GM23338 (cell line): ENCODE data around the gene ZNF740. TPM values are rescaled to one million over a fixed set of nuclear protein-coding genes. Genes with fewer than 3 reads are reported as not detected.

Experiments used
- ATAC-seq: fragments of 200-7000 bp; cut with Tn5 transposase; 3 replicates; pipeline ENCODE4 v1.9.1; 2020
- DNase-seq: peaks from one replicate; pipeline ENCODE4 v3.0.0-alpha.2; 2015; ENCODE audit warnings: low spot score
- H2AFZ ChIP-seq: fragments of 200-600 bp; sonication (generic); 2 replicates; pipeline ENCODE4 v1.8.0; 2016; ENCODE audit warnings: antibody characterized with exemption, mild to moderate bottlenecking, moderate library complexity
- H3F3A ChIP-seq: fragments of 200-600 bp; sonication (generic); replicated peaks from 2 replicates; pipeline ENCODE4 v1.8.0; 2017; ENCODE audit warnings: antibody characterized with exemption, mixed run types, low read depth
- H3K27ac ChIP-seq: fragments of 200-600 bp; sonication (generic); 2 replicates; pipeline ENCODE4 v1.6.1; 2016; ENCODE audit warnings: low read depth
- H3K27me3 ChIP-seq: fragments of 200-600 bp; sonication (generic); 2 replicates; pipeline ENCODE4 v1.8.0; 2016; ENCODE audit warnings: mild to moderate bottlenecking, mixed run types, moderate library complexity; ENCODE audit not compliant: insufficient read depth
- H3K36me3 ChIP-seq: fragments of 200-600 bp; sonication (generic); 2 replicates; pipeline ENCODE4 v1.8.0; 2016; ENCODE audit warnings: mild to moderate bottlenecking; ENCODE audit not compliant: insufficient read depth
- H3K4me1 ChIP-seq: fragments of 200-600 bp; sonication (generic); 2 replicates; pipeline ENCODE4 v1.8.0; 2016; ENCODE audit warnings: mild to moderate bottlenecking, moderate library complexity; ENCODE audit not compliant: insufficient read depth
- H3K4me2 ChIP-seq: fragments of 200-600 bp; sonication (generic); 2 replicates; pipeline ENCODE4 v1.7.1; 2017; ENCODE audit warnings: mixed run types
- H3K4me3 ChIP-seq: fragments of 200-600 bp; sonication (generic); 2 replicates; pipeline ENCODE4 v1.6.1; 2016; ENCODE audit warnings: mixed run types
- H3K79me2 ChIP-seq: fragments of 200-600 bp; sonication (generic); replicated peaks from 2 replicates; pipeline ENCODE4 v1.8.0; 2017; ENCODE audit warnings: mild to moderate bottlenecking; ENCODE audit not compliant: insufficient read depth
- H3K9me2 ChIP-seq: fragments of 200-600 bp; sonication (generic); 2 replicates; pipeline ENCODE4 v1.8.0; 2017; ENCODE audit not compliant: insufficient read depth
- H4K20me1 ChIP-seq: fragments of 200-600 bp; sonication (generic); replicated peaks from 2 replicates; pipeline ENCODE4 v1.8.0; 2017; ENCODE audit warnings: mild to moderate bottlenecking; ENCODE audit not compliant: insufficient read depth
- H3K27ac Mint-ChIP-seq: 2 replicates; pipeline ENCODE4 v1.8.0; 2020; ENCODE audit warnings: inconsistent platforms, mild to moderate bottlenecking, moderate library complexity, mixed read lengths
- H3K27me3 Mint-ChIP-seq: 3 replicates; pipeline ENCODE4 v1.8.0; 2022; ENCODE audit warnings: low read depth, mild to moderate bottlenecking, moderate library complexity, mixed read lengths, inconsistent platforms; ENCODE audit not compliant: insufficient read depth, poor library complexity
- H3K36me3 Mint-ChIP-seq: 3 replicates; pipeline ENCODE4 v1.8.0; 2021; ENCODE audit warnings: low read depth, mild to moderate bottlenecking, inconsistent platforms, moderate library complexity, mixed read lengths
- H3K4me1 Mint-ChIP-seq: 3 replicates; pipeline ENCODE4 v1.8.0; 2020; ENCODE audit warnings: mild to moderate bottlenecking, inconsistent platforms, mixed read lengths
- H3K4me3 Mint-ChIP-seq: 3 replicates; pipeline ENCODE4 v1.8.0; 2021; ENCODE audit warnings: moderate library complexity, mild to moderate bottlenecking, inconsistent platforms, mixed read lengths
- H3K9me3 Mint-ChIP-seq: 3 replicates; pipeline ENCODE4 v1.8.0; 2020; ENCODE audit warnings: moderate library complexity, mild to moderate bottlenecking, inconsistent platforms, mixed read lengths
- CREB1 ChIP-seq: fragments of 250-450 bp; sonication (Bioruptor Pico); IDR thresholded peaks from 2 replicates; pipeline ENCODE4 v1.5.0; 2020; ENCODE audit warnings: low read depth, mild to moderate bottlenecking, moderate library complexity
- EZH2 ChIP-seq: fragments of 200-600 bp; sonication (generic); IDR thresholded peaks from one replicate; pipeline ENCODE4 v1.8.0; 2017; ENCODE audit warnings: antibody characterized with exemption, mild to moderate bottlenecking, low read depth; ENCODE audit not compliant: unreplicated experiment
- EZH2phosphoT487 ChIP-seq: fragments of 200-600 bp; sonication (generic); IDR thresholded peaks from one replicate; pipeline ENCODE4 v1.8.1; 2018; ENCODE audit warnings: antibody characterized with exemption; ENCODE audit not compliant: unreplicated experiment
- JUNB ChIP-seq: IDR thresholded peaks from one replicate; pipeline ENCODE4 v1.6.1; 2016; ENCODE audit warnings: antibody characterized with exemption; ENCODE audit not compliant: unreplicated experiment
- NANOG ChIP-seq: IDR thresholded peaks from 2 replicates; pipeline ENCODE4 v1.6.1; 2016; ENCODE audit warnings: antibody characterized with exemption, borderline replicate concordance
- STAT1 ChIP-seq: IDR thresholded peaks from one replicate; pipeline ENCODE4 v1.6.1; 2016; ENCODE audit warnings: antibody characterized with exemption; ENCODE audit not compliant: unreplicated experiment
- ZNF331 ChIP-seq: fragments of 250-450 bp; sonication (Bioruptor Pico); IDR thresholded peaks from 2 replicates; pipeline ENCODE4 v1.5.0; 2020; ENCODE audit warnings: low read depth, mild to moderate bottlenecking, moderate library complexity
- polyA plus RNA-seq: library from polyadenylated mRNA; unstranded; fragments of >200 nt; fragmentation: Nextera tagmentation; extraction: Ambion mirVana; gene quantifications from 2 replicates; pipeline ENCODE4 v1.2.1, GENCODE V29; 2016
- total RNA-seq: library from RNA; depleted of rRNA; stranded (reverse); fragments of >200 nt; shearing (Covaris generic); gene quantifications from 2 replicates; pipeline ENCODE4 v1.2.3, GENCODE V29; 2014
- TF ChIP-seq, protein P1 (sequence below), 2 experiments: fragments of 200-600 bp in 1 of 2; sonication (generic) in 1 of 2; conservative IDR thresholded peaks; 2 replicates each; pipeline versions ENCODE4 v1.5.1 to v1.6.1; 2016 to 2017; ENCODE audit warnings: antibody characterized with exemption in 2 of 2, low read depth in 2 of 2, mild to moderate bottlenecking in 2 of 2, moderate library complexity in 1 of 2
- TF ChIP-seq, protein P2 (sequence below): IDR thresholded peaks from one replicate; pipeline ENCODE4 v1.6.1; 2018; ENCODE audit warnings: antibody characterized with exemption; ENCODE audit not compliant: unreplicated experiment

Gene ZNF740
- total and polyA plus RNA-seq, 2 experiments from 2014 or later = 2.6 to 13.0 TPM

DNA sequence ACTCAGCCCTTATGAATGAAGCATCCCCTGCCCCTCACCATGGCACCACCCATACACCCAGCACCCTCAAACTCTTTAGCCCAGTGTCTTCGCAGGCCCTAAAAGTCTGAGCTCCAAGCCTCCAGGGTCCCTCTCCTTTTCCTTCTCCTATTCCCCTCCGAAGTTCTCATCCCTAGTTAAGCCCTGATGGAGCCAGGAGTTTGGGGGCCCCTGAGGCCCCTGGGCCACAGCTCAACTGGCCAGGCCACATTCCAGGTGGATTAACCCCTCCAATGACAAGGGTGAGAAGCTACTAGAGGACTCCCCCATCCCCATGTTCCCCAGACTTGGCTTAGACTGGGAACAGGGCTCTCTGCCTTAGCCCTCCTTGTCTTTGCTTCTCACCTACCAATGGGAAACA lies 48.9 kb downstream of the ZNF740 start:
- H3K36me3 Mint-ChIP-seq = peaks cover 5% of the 10 kb centered on the region
- H3K4me3 Mint-ChIP-seq = no peak overlapping the region; the same call in 2 of the 3 replicates
- no peaks in the 10 kb centered on the region for H4K20me1 ChIP-seq
- peaks cover 64% of the 10 kb centered on the region for H3K4me1 Mint-ChIP-seq
- no peak overlapping the region for H3K27ac ChIP-seq
- no peak for ATAC-seq
- peaks cover 64% of the 10 kb centered on the region for H3K4me1 ChIP-seq
- no peak overlapping the region for H3K27ac Mint-ChIP-seq
- H3F3A ChIP-seq = peaks cover 12% of the 10 kb centered on the region; the same call in 1 of the 2 replicates
- H3K9me2 ChIP-seq = no peaks in the 10 kb centered on the region
- DNase-seq = peak; percentile 24
- H3K9me3 Mint-ChIP-seq = no peaks in the 10 kb centered on the region
- peak overlapping the region; percentile 66; the same call in 1 of the 2 replicates for H3K4me2 ChIP-seq
- peak overlapping the region; percentile 21; the same call in 1 of the 2 replicates for H3K4me3 ChIP-seq
- H3K79me2 ChIP-seq = peaks cover 4% of the 10 kb centered on the region; the same call in 1 of the 2 replicates
- peaks cover 29% of the 10 kb centered on the region for H3K27me3 Mint-ChIP-seq
- no peaks in the 10 kb centered on the region for H3K27me3 ChIP-seq
- H3K36me3 ChIP-seq = no peaks in the 10 kb centered on the region
- H2AFZ ChIP-seq = no peak overlapping the region
- TF ChIP-seq STAT1 (no peak), NANOG (no peak), JUNB (no peak), EZH2 (no peak), CREB1 (CRISPR knock-in tag) (no peak), EZH2phosphoT487 (no peak), ZNF331 (CRISPR knock-in tag) (no peak)
- TF ChIP-seq, protein P1, sequence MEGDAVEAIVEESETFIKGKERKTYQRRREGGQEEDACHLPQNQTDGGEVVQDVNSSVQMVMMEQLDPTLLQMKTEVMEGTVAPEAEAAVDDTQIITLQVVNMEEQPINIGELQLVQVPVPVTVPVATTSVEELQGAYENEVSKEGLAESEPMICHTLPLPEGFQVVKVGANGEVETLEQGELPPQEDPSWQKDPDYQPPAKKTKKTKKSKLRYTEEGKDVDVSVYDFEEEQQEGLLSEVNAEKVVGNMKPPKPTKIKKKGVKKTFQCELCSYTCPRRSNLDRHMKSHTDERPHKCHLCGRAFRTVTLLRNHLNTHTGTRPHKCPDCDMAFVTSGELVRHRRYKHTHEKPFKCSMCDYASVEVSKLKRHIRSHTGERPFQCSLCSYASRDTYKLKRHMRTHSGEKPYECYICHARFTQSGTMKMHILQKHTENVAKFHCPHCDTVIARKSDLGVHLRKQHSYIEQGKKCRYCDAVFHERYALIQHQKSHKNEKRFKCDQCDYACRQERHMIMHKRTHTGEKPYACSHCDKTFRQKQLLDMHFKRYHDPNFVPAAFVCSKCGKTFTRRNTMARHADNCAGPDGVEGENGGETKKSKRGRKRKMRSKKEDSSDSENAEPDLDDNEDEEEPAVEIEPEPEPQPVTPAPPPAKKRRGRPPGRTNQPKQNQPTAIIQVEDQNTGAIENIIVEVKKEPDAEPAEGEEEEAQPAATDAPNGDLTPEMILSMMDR (conservative IDR thresholded peaks at IDR 0.05; ENCODE audit: low read depth in 2 of 2) = no peak
- TF ChIP-seq, protein P2, sequence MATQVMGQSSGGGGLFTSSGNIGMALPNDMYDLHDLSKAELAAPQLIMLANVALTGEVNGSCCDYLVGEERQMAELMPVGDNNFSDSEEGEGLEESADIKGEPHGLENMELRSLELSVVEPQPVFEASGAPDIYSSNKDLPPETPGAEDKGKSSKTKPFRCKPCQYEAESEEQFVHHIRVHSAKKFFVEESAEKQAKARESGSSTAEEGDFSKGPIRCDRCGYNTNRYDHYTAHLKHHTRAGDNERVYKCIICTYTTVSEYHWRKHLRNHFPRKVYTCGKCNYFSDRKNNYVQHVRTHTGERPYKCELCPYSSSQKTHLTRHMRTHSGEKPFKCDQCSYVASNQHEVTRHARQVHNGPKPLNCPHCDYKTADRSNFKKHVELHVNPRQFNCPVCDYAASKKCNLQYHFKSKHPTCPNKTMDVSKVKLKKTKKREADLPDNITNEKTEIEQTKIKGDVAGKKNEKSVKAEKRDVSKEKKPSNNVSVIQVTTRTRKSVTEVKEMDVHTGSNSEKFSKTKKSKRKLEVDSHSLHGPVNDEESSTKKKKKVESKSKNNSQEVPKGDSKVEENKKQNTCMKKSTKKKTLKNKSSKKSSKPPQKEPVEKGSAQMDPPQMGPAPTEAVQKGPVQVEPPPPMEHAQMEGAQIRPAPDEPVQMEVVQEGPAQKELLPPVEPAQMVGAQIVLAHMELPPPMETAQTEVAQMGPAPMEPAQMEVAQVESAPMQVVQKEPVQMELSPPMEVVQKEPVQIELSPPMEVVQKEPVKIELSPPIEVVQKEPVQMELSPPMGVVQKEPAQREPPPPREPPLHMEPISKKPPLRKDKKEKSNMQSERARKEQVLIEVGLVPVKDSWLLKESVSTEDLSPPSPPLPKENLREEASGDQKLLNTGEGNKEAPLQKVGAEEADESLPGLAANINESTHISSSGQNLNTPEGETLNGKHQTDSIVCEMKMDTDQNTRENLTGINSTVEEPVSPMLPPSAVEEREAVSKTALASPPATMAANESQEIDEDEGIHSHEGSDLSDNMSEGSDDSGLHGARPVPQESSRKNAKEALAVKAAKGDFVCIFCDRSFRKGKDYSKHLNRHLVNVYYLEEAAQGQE = no peak

GRCh38 chr12:53230108-53230845 lies 49.8 kb downstream of the ZNF740 start:
- peak overlapping the region; percentile 92 for H3K4me2 ChIP-seq
- peaks cover 4% of the 10 kb centered on the region; the same call in 1 of the 2 replicates for H3K79me2 ChIP-seq
- no peaks in the 10 kb centered on the region for H3K27me3 ChIP-seq
- Mint-ChIP-seq H3K4me3 (no peak overlapping the region; the same call in 2 of the 3 replicates), H3K27me3 (peaks cover 28% of the 10 kb centered on the region), H3K9me3 (no peaks in the 10 kb centered on the region), H3K27ac (no peak overlapping the region), H3K36me3 (peaks cover 5% of the 10 kb centered on the region), H3K4me1 (peaks cover 64% of the 10 kb centered on the region)
- peaks cover 12% of the 10 kb centered on the region; the same call in 1 of the 2 replicates for H3F3A ChIP-seq
- H3K4me3 ChIP-seq = 0 out of 2 replicates have a peak overlapping the region, but pooled peaks have one; percentile 21
- H4K20me1 ChIP-seq = no peaks in the 10 kb centered on the region
- no peaks in the 10 kb centered on the region for H3K9me2 ChIP-seq
- H3K27ac ChIP-seq = no peak overlapping the region
- H2AFZ ChIP-seq = no peak overlapping the region
- no peak for DNase-seq
- no peak for ATAC-seq
- no peaks in the 10 kb centered on the region for H3K36me3 ChIP-seq
- peaks cover 62% of the 10 kb centered on the region for H3K4me1 ChIP-seq
- TF ChIP-seq, protein P1 (conservative IDR thresholded peaks at IDR 0.05; ENCODE audit: low read depth in 2 of 2) = no peak
